Activated CD8-positive, alpha-beta memory T cell treated with anti-CD3 and anti-CD28 coated beads, Interleukin-2, amount 50 U/mL, for 24 hours (primary cell): Measurements from ENCODE around the gene NDNF.

ENCODE experiments used
- DNase-seq: peaks from one replicate; pipeline ENCODE4 v3.0.0-alpha.2; 2020; ENCODE audit errors: extremely low read depth

The NDNF gene

GRCh38 chr4:121070696-121071639 is 1.4 kb downstream of the NDNF start:
- no peak for DNase-seq

- no peak for DNase-seq
Measured at GRCh38 chr4:121070274-121070673, 2.1 kb downstream of the NDNF start.

GRCh38 chr4:121069430-121069829 is 2.9 kb downstream of the NDNF start:
- no peak for DNase-seq

- no peak for DNase-seq
Measured at GRCh38 chr4:121064482-121064881, 7.9 kb downstream of the NDNF start.

DNA sequence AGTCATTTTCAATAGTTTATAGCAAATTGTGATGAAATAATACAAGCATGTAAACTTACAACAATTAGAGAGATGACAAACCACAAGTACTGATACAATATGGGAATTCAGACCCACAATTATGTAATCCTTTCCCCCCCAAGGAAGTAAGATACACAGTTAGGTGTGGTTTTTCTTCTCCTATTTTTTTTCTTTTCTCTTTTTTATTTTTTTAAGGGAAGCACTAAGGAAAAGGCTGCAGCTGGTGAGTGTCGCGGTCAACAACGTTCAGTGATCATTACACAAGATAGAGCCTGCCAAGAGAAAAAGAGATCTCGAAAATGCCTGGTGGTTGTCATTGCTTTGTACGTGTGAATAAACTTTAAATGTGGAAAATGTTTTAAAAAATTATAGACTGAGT is 9.8 kb downstream of the NDNF start:
- no peak for DNase-seq

DNA sequence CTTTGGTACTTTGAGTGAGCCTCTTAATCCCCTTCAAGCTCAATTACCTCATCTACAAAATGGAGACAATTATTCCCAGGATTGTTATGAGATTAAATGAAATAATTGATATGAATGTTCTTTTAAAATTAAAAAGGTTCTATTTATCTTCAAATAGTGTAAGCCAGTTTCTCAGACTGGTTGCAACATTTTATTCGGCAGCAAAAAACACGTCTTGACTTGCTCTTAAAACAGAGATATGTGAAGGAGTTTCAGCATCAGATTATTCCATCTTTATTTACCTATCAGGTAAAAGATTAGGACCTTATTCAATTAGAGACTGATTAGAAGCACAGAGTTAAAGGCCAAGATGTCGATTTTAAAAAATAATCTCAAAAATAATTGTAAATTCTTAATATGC is 10.5 kb downstream of the NDNF start:
- DNase-seq: no peak

GRCh38 chr4:121061215-121061614 is 11.1 kb downstream of the NDNF start:
- DNase-seq: no peak

DNA sequence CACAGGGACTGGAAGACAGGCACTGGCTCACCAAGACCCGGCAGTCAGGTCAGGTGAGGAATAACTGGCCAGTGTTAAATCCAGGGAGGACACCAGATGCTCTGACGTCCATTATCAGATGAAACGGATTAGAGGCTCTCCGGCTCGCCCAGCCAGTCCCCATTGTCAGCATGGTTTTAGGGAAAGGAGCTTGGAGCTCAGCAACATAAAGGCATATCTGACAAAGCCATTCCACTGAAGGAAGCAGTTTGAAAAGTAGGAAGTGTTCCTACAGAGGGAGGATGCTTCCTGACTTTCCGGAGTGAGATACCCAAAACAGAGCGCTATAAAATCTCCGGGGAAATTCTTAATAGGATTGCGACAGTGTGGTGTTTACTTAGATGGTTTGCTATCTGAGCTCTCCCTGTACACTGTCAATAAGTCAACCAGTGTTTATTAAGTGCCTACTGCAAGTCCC is 14.8 kb downstream of the NDNF start:
- no peak for DNase-seq

DNA sequence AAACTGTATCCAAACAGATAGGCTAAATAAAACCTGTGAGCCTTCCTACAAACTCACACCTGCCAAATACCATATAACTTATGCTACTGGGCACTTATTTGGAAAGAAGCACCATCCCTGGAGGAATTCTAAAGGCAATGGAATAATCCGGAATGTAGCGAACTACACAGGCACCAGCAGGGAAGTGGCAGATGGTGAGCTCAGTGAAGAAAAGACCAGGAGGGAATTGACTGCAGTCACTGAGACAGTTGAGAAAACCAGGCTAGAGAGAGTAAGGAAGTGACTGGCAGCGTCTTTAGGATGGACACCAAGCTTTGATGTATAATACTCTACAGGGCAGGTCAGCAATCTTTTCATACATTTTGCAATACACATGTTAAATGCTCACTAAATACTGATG is 16.3 kb downstream of the NDNF start:
- DNase-seq: no peak

DNA sequence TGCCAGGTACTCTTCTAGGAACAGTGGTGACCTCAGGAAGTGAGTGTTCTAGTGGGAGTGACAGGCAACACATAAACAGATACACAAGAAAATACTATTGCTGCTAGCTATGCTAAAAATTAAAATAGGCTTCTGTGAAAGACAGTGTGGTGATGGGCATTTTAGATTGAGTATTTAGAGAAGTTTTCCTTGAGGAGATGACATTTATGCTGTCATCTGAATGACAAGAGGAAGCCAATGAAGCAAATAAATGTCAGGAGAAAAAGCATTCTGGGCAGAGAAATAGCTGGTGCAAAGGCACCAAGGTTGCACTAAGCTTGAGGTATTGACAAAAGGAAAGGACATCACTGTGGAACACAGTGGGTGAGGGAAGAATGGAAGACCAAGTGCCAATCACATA is 18.0 kb downstream of the NDNF start:
- no peak for DNase-seq

DNA sequence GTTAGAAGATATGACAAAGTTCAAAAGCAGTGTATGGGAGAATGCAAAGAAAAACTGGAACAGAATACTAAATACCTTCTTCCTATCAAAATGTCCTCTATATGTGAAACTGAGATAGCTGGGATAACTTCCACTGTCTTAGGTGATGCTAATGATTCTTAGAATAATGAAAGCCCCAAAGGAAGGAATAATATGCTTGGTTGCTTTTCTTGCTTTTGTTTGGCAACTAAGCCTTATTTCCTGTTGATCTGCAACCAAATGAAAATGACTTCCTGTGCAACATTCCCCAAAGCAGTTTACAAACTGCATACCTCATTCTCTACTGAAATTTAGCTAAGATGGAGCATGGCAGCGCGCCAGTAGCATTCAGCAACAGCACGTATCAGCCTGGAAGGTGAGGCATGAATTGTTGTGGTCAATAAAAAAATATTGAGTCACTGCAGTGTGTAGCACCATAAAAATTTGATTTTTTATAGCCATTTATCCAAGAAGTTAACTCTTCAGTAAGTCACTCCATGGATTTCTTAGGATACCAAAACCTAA is 18.7 kb downstream of the NDNF start:
- DNase-seq: no peak

DNA sequence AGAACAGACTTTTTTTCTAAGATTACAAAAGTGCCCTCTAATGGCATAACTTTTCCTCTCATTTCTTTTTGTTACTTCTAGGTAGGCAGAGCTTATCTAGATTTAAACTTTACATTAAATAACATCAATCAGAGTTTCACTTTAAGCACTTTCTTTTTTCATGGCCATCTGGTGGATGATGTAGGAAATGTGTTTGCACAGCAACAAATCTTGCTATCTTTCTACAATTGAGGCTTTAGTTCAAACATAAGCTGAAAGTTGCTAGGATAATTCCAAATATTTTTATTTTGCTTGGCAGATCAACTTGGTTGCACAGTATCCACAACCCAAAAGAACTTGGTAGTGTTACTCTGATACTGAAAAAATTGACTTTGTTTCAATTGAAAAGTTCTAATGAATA is 22.0 kb downstream of the NDNF start:
- DNase-seq: no peak

DNA sequence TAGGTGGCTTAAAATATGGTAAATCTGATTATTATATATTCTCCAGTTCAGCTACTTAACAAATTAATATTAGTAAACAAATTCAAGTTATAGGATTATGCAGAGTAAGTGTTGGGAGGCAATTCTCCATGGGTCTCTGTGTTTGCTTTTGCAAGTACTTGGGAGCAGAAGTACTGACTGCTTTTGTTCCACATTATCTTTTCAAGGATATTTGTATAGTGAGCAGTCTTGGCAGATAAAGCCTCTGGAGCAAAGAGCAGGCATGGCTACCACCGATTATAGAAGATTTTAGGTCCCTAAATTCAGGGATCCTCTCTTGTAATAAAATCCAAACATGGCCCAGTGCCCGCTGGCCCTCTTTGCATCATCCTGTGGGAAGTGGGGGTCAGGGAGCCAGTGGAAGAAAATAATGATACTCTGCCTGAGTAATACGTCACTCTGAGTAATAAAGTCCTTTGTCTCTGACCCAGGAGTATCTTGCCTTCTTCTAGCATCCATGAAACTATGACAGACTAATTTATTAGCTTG is 23.2 kb downstream of the NDNF start:
- DNase-seq: no peak

GRCh38 chr4:121048165-121048564 is 24.2 kb downstream of the NDNF start:
- DNase-seq: no peak

DNA sequence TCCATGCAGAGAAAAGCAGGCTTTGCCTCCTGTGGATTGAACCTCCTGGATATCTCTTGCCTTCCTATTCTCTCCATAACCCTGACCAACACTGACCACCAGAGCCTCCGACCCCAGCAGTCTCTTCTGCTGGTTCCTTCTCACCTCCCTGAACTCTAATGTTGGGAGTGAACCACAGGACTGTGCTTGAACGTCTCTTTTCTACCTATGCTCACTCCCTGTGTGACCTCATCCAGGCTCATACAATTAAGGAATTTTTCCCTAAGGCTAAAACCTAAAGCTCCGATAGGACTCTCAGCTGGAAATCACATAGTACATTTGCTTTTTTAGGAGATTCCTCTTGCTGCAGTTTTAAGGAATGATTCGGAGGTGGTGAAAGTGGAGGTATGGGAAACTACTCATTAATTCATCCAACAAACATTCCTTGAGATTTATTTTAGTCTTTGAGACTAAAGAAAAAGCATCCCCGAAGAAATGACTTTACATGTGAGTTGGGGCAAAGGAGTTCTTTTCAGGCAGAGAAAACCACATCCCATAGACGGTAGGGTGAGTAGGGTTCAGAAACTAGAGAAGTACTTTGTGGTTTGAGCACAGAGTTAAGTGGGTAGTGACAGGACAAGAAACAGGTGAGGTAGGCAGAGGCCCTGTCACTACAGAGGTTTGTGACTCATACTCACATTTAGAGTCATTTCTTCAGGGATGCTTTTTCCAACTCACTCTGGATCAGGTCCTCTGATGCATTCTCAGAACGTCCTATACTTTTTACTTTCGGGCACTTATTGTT is 30.8 kb downstream of the NDNF start:
- DNase-seq: no peak

DNA sequence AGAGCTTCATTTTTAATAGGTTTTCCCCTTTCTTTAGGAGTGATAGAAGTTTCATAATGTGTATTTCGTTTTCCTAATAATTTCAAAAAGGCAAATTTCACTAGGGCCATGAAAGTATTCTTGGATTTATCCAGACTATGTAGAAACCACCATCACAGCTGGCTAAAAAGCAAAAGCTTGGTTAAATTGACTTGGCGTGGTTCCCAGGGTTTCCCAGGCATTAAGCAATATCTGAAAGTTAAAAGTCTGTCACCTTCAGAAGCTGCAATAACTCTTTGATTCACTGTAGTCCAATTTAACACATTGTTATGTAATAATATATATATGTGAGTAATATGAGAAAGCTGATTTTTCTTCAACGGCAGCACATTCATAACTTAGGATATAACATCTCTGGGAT is 38.3 kb downstream of the NDNF start:
- DNase-seq: no peak

DNA sequence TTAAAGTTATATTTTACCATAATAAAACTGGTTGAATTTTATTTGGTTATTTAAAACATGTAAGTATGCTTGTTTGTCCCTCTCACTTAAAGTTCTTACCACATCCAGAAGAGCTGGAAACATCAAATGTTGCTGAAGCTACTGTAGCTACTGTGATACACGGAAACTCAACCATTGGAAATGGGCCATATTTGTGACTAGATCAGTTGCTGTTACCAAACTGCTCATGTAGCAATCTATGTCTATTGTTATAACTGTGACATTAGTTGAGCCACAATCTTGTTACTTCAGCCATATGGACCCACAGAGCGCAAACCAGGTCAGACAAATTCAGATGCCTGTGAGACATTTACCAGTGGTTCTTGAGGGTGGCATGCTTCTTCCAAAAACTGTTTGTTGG is 41.6 kb downstream of the NDNF start:
- DNase-seq: no peak

GRCh38 chr4:121030131-121030530 is 42.2 kb downstream of the NDNF start:
- DNase-seq: no peak

DNA sequence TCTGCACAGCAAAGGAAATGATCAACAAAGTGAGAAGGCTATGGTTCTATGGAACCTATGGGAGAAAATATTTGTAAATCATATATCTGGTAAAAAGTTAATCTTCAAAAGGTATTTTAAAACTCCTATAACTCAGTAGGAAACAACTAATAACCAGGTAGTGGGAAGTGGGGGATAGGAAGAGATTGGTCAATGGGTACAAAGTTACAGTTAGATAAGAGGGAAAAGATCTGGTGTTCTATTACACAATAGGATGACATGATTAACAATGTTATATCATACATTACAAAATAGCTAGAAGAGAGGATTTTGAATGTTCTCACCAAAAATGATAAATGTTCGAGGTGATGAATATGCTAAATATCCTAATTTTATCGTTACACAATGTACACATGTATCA is 46.3 kb downstream of the NDNF start:
- no peak for DNase-seq

DNA sequence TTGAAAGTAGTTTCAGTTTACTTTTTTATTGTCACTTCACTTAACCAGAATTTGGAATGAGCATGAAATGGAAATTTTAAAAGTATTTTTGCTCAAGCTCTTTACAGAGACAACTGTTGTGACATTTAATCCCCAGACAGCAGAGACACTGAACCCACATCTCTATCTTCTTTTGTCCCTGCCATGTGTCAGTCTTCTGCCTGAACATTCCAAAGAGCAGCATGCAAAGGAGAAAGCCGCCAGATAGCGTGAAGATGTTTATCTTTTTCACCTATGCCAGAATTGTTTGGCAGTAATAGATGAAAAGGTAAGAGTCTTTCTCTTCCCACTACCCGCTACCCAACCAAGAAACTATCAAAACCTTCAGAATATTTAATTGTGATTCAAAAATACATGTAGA is 46.8 kb downstream of the NDNF start:
- no peak for DNase-seq

GRCh38 chr4:121018543-121018942 is 53.8 kb downstream of the NDNF start:
- DNase-seq: no peak

DNA sequence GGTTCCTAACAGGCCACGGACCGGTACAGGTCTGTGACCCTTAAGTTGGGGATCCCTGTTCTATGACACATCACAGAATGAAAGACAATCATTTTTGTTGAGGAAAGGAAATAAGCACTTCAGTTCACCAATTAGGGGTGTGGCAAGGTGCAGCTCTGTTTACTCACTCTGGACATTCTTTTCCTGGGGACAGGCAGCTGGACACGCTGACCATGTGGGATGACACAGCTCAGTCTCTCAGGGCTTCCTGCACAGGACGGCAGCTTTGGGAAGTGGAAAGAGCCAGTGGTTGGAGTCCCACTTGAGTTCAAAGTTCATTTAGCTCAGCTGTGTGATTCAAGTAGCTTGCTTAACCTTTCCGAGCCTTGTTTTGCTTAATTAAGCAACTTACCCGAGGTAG is 55.7 kb downstream of the NDNF start:
- DNase-seq: no peak
